ENCODE results near the gene TLE4.
"Not testable (repeated sequence)": the region's sequence is repeated elsewhere in the genome, so short reads cannot be mapped to it uniquely, and the experiment has no call there.

Gene TLE4

GRCh38 chr9:79571309-79572031 lies at the start of gene TLE4:
Gene TLE4, plus strand, starts transcription at chr9:79571965. Its CDS starts 826 bp downstream, at chr9:79572791.
- peak; percentile 99 for FAIRE-seq

- FAIRE-seq: no peak
Measured at GRCh38 chr9:79522793-79523192, 49.0 kb upstream of the TLE4 start.

- no peak for FAIRE-seq
Measured at GRCh38 chr9:79524266-79524665, 47.5 kb upstream of the TLE4 start.

- FAIRE-seq: no peak
Measured at GRCh38 chr9:79526149-79526672, 45.6 kb upstream of the TLE4 start.

GRCh38 chr9:79535534-79535933 lies 36.2 kb upstream of the TLE4 start:
- no peak for FAIRE-seq

- FAIRE-seq: no peak
Measured at GRCh38 chr9:79537838-79538237, 33.9 kb upstream of the TLE4 start.

GRCh38 chr9:79542735-79543620 lies 28.8 kb upstream of the TLE4 start:
- no peak for FAIRE-seq

- FAIRE-seq: not testable (repeated sequence)
Measured at GRCh38 chr9:79544375-79544774, 27.4 kb upstream of the TLE4 start.

GRCh38 chr9:79551586-79551985 lies 20.2 kb upstream of the TLE4 start:
- FAIRE-seq: no peak

- no peak for FAIRE-seq
Measured at GRCh38 chr9:79551994-79552393, 19.8 kb upstream of the TLE4 start.

GRCh38 chr9:79555474-79556089 lies 16.2 kb upstream of the TLE4 start:
- no peak for FAIRE-seq

- no peak for FAIRE-seq
Measured at GRCh38 chr9:79559495-79560181, 12.1 kb upstream of the TLE4 start.

- no peak for FAIRE-seq
Measured at GRCh38 chr9:79562749-79563386, 8.9 kb upstream of the TLE4 start.

GRCh38 chr9:79564105-79564504 lies 7.7 kb upstream of the TLE4 start:
- FAIRE-seq: no peak

- FAIRE-seq: no peak
Measured at GRCh38 chr9:79565245-79565644, 6.5 kb upstream of the TLE4 start.

GRCh38 chr9:79567671-79568098 lies 4.1 kb upstream of the TLE4 start:
- FAIRE-seq: no peak

- no peak for FAIRE-seq
Measured at GRCh38 chr9:79568337-79569101, 3.2 kb upstream of the TLE4 start.

GRCh38 chr9:79569814-79570447 lies 1.8 kb upstream of the TLE4 start:
- no peak for FAIRE-seq

GRCh38 chr9:79570448-79571308 lies 1.1 kb upstream of the TLE4 start:
- FAIRE-seq: peak; percentile 6

All from G401.6 (cell line).